MG63 (cell line): ENCODE results near the gene ST8SIA6. TPM values are rescaled to one million over a fixed set of nuclear protein-coding genes. Genes with fewer than 3 reads are reported as not detected.
A peak's percentile ranks its signal among the peaks of the same experiment; 100 is the strongest.
"Not testable (repeated sequence)": the region's sequence is repeated elsewhere in the genome, so short reads cannot be mapped to it uniquely, and the experiment has no call there.

Experiments
- DNase-seq: peaks from one replicate; pipeline ENCODE4 v3.0.0-alpha.2; 2020
- H3K27me3 ChIP-seq: fragments of 250-450 bp; sonication (Bioruptor Pico); 2 replicates; pipeline ENCODE4 v1.5.1; 2020; ENCODE audit warnings: mild to moderate bottlenecking, moderate library complexity
- H3K36me3 ChIP-seq: fragments of 250-450 bp; sonication (Bioruptor Pico); 2 replicates; pipeline ENCODE4 v1.5.1; 2020; ENCODE audit warnings: mild to moderate bottlenecking, moderate library complexity
- H3K4me3 ChIP-seq: fragments of 250-450 bp; sonication (Bioruptor Pico); 2 replicates; pipeline ENCODE4 v1.5.1; 2020; ENCODE audit warnings: mild to moderate bottlenecking, moderate library complexity
- H3K9me3 ChIP-seq: fragments of 250-450 bp; sonication (Bioruptor Pico); 2 replicates; pipeline ENCODE4 v1.5.1; 2020; ENCODE audit warnings: mild to moderate bottlenecking, moderate library complexity
- total RNA-seq: library from RNA; depleted of rRNA; stranded (reverse); fragments of >200 nt; shearing (Covaris generic); gene quantifications from 2 replicates; pipeline ENCODE4 v1.2.3, GENCODE V29; 2014; ENCODE audit warnings: low replicate concordance

Gene ST8SIA6
- total RNA-seq, 1 experiment from 2014 or later, result not detected

DNA sequence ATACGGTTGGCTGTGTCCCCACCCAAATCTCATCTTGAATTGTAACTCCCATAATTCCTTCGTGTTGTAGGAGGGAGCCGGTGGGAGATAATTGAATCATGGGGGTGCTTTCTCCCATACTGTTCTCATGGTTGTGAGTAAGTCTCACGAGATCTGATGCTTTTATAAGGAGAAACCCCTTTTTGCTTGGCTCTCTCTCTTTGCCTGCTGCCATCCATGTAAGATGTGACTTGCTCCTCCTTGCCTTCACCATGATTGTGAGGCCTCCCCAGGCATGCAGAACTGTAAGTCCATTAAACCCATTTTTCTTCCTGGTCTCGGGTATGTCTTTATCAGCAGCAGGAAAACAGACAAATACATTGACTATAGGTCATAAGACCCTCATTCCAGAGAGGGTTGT, 15.9 kb upstream of the ST8SIA6 start:
- Histone ChIP-seq H3K4me3 (no peak overlapping the region), H3K36me3 (no peaks in the 10 kb centered on the region), H3K27me3 (no peaks in the 10 kb centered on the region), H3K9me3 (no peaks in the 10 kb centered on the region)
- no peak for DNase-seq

GRCh38 chr10:17465328-17466125, 11.1 kb upstream of the ST8SIA6 start:
- DNase-seq, result no peak
- Histone ChIP-seq H3K27me3 (no peaks in the 10 kb centered on the region), H3K36me3 (no peaks in the 10 kb centered on the region), H3K9me3 (no peaks in the 10 kb centered on the region), H3K4me3 (no peak overlapping the region)

GRCh38 chr10:17464545-17464944, 10.2 kb upstream of the ST8SIA6 start:
- no peaks in the 10 kb centered on the region for H3K36me3 ChIP-seq
- H3K4me3 ChIP-seq, result no peak overlapping the region
- no peaks in the 10 kb centered on the region for H3K9me3 ChIP-seq
- H3K27me3 ChIP-seq, result no peaks in the 10 kb centered on the region
- no peak for DNase-seq

DNA sequence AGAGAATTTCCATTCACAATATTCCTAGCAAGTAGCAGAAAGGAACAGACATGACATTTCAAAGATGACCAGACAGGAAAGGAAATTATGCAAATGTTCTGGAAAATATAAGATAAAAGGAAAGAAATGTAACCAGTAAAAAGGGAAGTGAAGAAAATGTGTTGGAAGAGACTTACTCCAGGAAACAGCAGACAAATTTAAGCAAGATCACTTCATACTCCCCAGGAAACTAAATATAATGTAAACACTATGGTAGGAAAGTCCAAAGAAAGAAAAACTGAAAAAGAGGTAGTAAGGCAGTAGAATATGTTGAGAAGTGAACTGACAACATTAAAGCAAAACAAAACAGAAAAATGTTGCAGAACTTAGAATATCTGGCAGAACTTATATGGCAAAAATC, 6.4 kb upstream of the ST8SIA6 start:
- no peak overlapping the region for H3K4me3 ChIP-seq
- no peaks in the 10 kb centered on the region for H3K27me3 ChIP-seq
- no peaks in the 10 kb centered on the region for H3K9me3 ChIP-seq
- DNase-seq, result no peak
- no peaks in the 10 kb centered on the region for H3K36me3 ChIP-seq

DNA sequence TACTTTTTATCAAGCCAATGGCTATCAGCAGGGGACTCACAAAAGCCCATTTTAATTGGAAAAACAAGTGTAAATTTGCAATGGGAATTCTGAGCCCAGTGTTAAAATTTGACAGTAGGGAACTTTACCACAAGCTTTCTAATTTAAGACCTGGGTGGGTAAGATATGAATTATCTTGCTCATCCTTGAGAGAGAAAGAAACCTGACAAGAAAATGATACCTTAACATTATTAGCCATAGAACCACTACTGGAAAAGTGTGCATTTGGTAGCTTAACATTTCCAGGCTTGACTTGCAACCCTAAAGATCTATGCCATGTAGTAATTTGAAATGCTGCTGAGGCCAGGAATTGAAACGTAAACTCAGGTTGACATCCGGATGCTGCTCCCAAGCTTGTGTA, 2.7 kb upstream of the ST8SIA6 start:
- Histone ChIP-seq H3K27me3 (peaks cover 12% of the 10 kb centered on the region), H3K36me3 (no peaks in the 10 kb centered on the region), H3K9me3 (0 out of 2 replicates have a peak, but pooled peaks cover 6% of the 10 kb centered on the region), H3K4me3 (no peak overlapping the region)
- DNase-seq, result no peak

- 0 out of 2 replicates have a peak, but pooled peaks cover 6% of the 10 kb centered on the region for H3K9me3 ChIP-seq
- no peak for DNase-seq
- H3K4me3 ChIP-seq, result no peak overlapping the region
- H3K36me3 ChIP-seq, result no peaks in the 10 kb centered on the region
- peaks cover 16% of the 10 kb centered on the region for H3K27me3 ChIP-seq
These were observed 1.7 kb upstream of the ST8SIA6 start for GRCh38 chr10:17456032-17456548.

DNA sequence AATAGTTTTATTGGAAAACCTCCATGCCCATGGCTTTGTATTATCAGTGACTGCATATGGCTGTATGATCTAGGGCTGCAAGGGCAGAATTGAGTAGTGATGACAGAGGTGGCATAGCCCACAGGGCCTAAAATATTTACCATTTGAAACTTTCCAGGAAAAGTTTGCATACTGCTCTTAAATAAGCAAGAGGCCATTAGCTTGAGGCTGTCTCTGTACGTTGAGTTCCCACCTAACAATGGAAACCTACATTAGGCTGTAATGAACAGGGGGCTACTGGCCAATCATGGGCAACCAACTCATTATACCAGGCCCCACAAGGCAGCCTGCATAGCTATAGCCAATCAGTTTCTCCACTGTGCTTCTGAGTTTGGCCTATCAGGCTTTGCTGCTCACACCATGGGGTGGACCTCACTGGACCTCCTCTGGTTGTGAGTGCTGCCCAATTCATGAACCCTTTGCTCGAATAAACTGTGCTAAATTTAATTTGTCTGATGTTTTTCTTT, 673 bp upstream of the ST8SIA6 start:
- no peak overlapping the region for H3K4me3 ChIP-seq
- H3K27me3 ChIP-seq, result peaks cover 16% of the 10 kb centered on the region
- no peak for DNase-seq
- no peaks in the 10 kb centered on the region for H3K36me3 ChIP-seq
- 0 out of 2 replicates have a peak, but pooled peaks cover 6% of the 10 kb centered on the region for H3K9me3 ChIP-seq

DNA sequence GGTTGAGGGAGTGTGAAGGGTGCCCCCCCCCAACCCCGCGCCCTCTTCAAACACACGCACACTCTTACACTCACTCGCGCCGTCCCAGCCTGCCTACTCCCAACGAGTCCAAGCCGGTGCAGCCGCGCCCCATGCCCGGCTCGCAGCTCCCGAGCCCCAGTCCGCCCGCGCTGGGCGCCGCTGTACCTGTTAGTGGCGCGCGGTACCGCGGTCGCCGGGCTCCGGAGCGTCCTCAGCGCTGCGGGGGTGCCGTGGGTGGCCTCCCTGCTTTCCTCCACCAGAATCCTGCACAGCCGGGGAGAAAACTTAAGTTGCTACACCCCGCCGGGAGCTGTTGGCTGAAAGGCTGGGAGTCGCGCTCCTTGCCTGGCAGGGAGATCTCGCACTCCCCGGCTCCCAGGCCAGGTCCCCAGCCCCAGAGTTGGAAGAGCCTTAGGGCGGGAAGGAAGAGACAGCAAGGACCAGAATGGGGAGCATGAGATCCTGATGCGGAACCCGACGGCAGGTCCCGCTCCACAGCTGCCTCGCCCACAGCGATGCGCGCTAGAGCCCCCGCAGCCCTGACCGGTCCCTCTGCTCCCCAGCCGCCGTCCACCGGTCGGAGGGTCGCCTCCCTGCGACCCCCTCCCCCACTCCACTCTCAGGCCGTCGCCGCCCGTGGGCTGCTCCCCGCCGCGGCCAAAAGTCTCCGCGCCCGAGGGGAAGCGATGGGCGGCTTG, 863 bp downstream of the ST8SIA6 start:
- peaks cover 16% of the 10 kb centered on the region for H3K27me3 ChIP-seq
- DNase-seq, result peak; percentile 32

DNA sequence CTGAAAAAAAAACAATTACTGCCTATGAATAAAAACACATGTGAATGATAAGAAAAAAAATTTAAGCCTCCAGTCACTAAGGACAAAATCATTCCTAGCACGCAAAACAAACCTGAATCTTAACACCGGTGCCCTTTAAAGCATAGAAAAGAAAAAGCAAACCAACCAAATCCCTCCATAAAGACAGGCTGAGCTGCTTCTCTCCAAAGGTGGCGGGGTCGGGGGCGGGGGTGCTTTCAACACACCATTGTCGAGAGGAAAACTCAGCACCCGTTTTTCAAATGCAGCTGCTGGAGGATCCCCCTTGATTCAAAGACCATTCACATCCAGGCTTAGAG, 1.4 kb downstream of the ST8SIA6 start:
- Histone ChIP-seq H3K9me3 (peaks cover 12% of the 10 kb centered on the region), H3K36me3 (no peaks in the 10 kb centered on the region), H3K4me3 (no peak overlapping the region), H3K27me3 (peaks cover 16% of the 10 kb centered on the region)
- no peak for DNase-seq

More for the DNA sequence above, 863 bp downstream of the ST8SIA6 start:
- Histone ChIP-seq H3K36me3 (no peaks in the 10 kb centered on the region), H3K4me3 (peak overlapping the region; percentile 35), H3K9me3 (peaks cover 12% of the 10 kb centered on the region)

- DNase-seq, result no peak
- Histone ChIP-seq H3K36me3 (no peaks in the 10 kb centered on the region), H3K9me3 (peaks cover 12% of the 10 kb centered on the region), H3K4me3 (no peak overlapping the region), H3K27me3 (peaks cover 16% of the 10 kb centered on the region)
These were observed 2.1 kb downstream of the ST8SIA6 start for GRCh38 chr10:17452060-17452841.

- DNase-seq, result no peak
- H3K36me3 ChIP-seq, result no peaks in the 10 kb centered on the region
- peaks cover 6% of the 10 kb centered on the region for H3K9me3 ChIP-seq
- H3K27me3 ChIP-seq, result peaks cover 16% of the 10 kb centered on the region
- no peak overlapping the region for H3K4me3 ChIP-seq
These were observed 4.4 kb downstream of the ST8SIA6 start for GRCh38 chr10:17450024-17450423.

DNA sequence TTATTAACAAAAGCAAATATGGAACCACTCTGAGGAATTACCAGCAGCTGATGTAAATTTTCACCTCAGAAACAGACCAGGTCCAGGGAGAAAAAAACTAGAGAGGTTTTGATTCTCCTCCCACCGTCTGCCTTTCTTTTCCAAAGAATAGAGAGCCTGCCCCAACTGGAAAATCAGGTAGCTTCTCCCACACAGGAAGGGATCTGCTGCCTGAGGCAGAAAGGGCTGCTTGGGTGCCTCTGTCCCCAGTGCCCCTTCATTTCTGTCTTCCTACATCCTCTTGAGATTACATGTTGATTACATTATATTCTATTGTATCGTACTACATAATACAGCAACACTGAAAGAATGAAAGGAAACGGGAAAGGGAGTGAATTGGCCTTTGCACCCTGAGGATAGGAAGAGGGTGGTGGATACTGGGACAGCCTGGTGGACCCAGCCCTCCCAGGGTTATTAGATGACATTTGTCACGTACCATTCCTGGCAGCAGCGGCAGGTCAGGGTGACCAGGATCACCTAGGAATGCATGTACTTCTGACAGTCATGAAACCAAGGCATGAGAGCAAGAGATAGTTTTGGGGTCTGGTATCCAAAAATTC, 8.9 kb downstream of the ST8SIA6 start:
- no peak overlapping the region for H3K4me3 ChIP-seq
- no peak for DNase-seq
- peaks cover 6% of the 10 kb centered on the region for H3K9me3 ChIP-seq
- peaks cover 11% of the 10 kb centered on the region for H3K27me3 ChIP-seq
- no peaks in the 10 kb centered on the region for H3K36me3 ChIP-seq

DNA sequence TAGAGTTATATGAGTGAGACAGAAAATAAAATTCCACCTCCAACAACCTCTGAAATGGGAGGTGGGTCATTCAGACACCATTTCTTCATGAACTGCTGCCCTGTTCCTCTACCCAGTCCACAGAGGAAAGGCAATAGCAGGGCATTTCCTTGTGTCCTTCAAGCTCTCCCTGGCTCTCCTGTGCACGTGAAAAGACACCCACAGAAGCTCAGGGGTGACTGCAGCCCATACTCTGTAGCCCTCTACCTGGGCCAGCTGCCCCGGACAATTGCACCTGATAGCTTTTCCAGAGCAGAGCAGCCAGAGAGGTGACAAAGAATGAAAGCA, 10.0 kb downstream of the ST8SIA6 start:
- Histone ChIP-seq H3K36me3 (no peaks in the 10 kb centered on the region), H3K27me3 (peaks cover 11% of the 10 kb centered on the region), H3K4me3 (no peak overlapping the region), H3K9me3 (peaks cover 2% of the 10 kb centered on the region)
- DNase-seq, result no peak

DNA sequence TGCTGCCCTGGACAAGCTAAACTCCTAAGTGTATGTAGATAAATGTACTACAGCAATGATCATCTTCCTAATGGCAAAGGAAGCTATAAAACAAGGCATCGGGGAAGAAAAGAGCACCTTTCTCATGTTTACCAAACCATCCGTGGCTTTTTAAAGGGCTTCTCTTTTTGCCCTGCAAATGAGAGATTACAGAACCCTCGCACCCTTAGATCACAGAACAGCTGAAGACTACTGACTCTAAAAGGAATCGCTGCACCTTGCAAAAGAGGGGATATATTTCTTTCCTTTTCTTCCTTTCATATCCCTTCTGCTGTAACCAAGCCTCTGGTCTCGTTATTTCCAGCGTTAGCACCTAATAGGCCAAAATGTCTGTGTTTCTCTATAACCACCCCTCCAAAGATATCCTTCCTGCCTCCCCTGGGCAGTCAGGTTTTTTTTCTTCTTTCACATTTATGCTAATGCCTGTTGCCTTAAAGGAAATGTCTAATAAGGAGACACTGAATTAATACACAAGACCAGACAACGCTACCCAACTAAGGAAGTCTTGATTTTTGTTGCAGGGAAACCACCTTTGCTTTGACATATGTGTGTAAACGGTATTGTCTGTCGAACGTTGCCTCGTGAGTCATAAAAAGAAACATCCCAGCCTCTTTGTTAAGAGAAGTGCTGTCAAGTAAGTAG, 10.5 kb downstream of the ST8SIA6 start:
- Histone ChIP-seq H3K4me3 (no peak overlapping the region), H3K9me3 (no peaks in the 10 kb centered on the region), H3K36me3 (no peaks in the 10 kb centered on the region), H3K27me3 (peaks cover 11% of the 10 kb centered on the region)
- DNase-seq, result no peak

GRCh38 chr10:17438583-17438982, 15.8 kb downstream of the ST8SIA6 start:
- H3K27me3 ChIP-seq, result peaks cover 7% of the 10 kb centered on the region
- no peak for DNase-seq
- H3K36me3 ChIP-seq, result no peaks in the 10 kb centered on the region
- H3K4me3 ChIP-seq, result no peak overlapping the region
- no peaks in the 10 kb centered on the region for H3K9me3 ChIP-seq

DNA sequence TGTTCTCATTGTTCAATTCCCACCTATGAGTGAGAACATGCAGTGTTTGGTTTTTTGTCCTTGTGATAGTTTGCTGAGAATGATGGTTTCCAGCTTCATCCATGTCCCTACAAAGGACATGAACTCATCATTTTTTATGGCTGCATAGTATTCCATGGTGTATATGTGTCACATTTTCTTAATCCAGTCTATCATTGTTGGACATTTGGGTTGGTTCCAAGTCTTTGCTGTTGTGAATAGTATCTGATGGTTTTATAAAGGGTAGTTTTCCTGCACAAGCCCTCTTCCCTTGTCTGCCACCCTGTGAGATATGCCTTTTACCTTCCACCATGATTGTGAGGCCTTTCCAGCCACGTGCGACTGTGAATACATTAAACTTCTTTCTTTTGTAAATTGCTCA, 17.8 kb downstream of the ST8SIA6 start:
- H3K4me3 ChIP-seq, DNase-seq, H3K36me3 ChIP-seq, H3K9me3 ChIP-seq, H3K27me3 ChIP-seq: not testable (repeated sequence)
